ENCODE results near the gene TRAPPC12.
"Not testable (repeated sequence)": the region's sequence is repeated elsewhere in the genome, so short reads cannot be mapped to it uniquely, and the experiment has no call there.

TRAPPC12 gene

GRCh38 chr2:3488855-3489763 lies 109.6 kb downstream of the TRAPPC12 start:
- no peak for DNase-seq

- no peak for DNase-seq
Measured at GRCh38 chr2:3489764-3490115, 110.2 kb downstream of the TRAPPC12 start.

GRCh38 chr2:3490191-3491170 lies 111.0 kb downstream of the TRAPPC12 start:
- DNase-seq, result no peak

- DNase-seq, result no peak
Measured at GRCh38 chr2:3491306-3491705, 111.8 kb downstream of the TRAPPC12 start.

- no peak for DNase-seq
Measured at GRCh38 chr2:3491716-3492474, 112.4 kb downstream of the TRAPPC12 start.

GRCh38 chr2:3492475-3492787 lies 112.9 kb downstream of the TRAPPC12 start:
- not testable (repeated sequence) for DNase-seq

- DNase-seq, result no peak
Measured at GRCh38 chr2:3492951-3493614, 113.6 kb downstream of the TRAPPC12 start.

- DNase-seq, result no peak
Measured at GRCh38 chr2:3493615-3494007, 114.1 kb downstream of the TRAPPC12 start.

- no peak for DNase-seq
Measured at GRCh38 chr2:3494984-3495666, 115.6 kb downstream of the TRAPPC12 start.

GRCh38 chr2:3496708-3497080 lies 117.2 kb downstream of the TRAPPC12 start:
- DNase-seq, result not testable (repeated sequence)

- no peak for DNase-seq
Measured at GRCh38 chr2:3498783-3499394, 119.4 kb downstream of the TRAPPC12 start.

- DNase-seq, result no peak
Measured at GRCh38 chr2:3500326-3500899, 120.9 kb downstream of the TRAPPC12 start.

- no peak for DNase-seq
Measured at GRCh38 chr2:3503046-3503445, 123.6 kb downstream of the TRAPPC12 start.

GRCh38 chr2:3503483-3503882 lies 124.0 kb downstream of the TRAPPC12 start:
- DNase-seq, result no peak

GRCh38 chr2:3504741-3505140 lies 125.2 kb downstream of the TRAPPC12 start:
- no peak for DNase-seq

- no peak for DNase-seq
Measured at GRCh38 chr2:3505771-3506170, 126.3 kb downstream of the TRAPPC12 start.

- DNase-seq, result no peak
Measured at GRCh38 chr2:3512086-3512485, 132.6 kb downstream of the TRAPPC12 start.

GRCh38 chr2:3513026-3513810 lies 133.7 kb downstream of the TRAPPC12 start:
- DNase-seq, result no peak

- DNase-seq, result not testable (repeated sequence)
Measured at GRCh38 chr2:3515438-3515837, 135.9 kb downstream of the TRAPPC12 start.

GRCh38 chr2:3516831-3517230 lies 137.3 kb downstream of the TRAPPC12 start:
- no peak for DNase-seq

All from activated T-cell treated with anti-CD3 and anti-CD28 coated beads, Interleukin-2, amount 50 U/mL, for 1 hour (primary cell).